ENCODE data around the gene RAPGEF5.

RAPGEF5 gene

GRCh38 chr7:22343612-22344011, 13.3 kb downstream of the RAPGEF5 start:
- DNase-seq = no peak

DNA sequence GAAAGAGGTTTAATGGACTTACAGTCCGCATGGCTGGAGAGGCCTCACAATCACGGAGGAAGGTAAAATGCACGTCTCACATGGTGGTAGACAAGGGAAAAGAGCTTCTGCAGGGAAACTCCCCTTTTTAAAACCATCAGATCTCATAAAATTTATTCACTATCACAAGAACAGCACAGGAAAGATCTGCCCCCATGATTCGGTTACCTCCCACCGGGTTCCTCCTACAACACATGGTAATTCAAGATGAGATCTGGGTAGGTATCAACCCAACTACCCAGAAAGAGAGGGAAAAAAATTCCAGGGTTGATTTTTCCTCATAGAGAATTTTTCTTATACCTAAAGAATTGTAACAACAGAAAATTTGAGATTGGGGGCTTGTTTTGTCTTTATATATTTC, 13.9 kb downstream of the RAPGEF5 start:
- no peak for DNase-seq

- no peak for DNase-seq
Measured at GRCh38 chr7:22339725-22340390, 17.1 kb downstream of the RAPGEF5 start.

GRCh38 chr7:22338877-22339276, 18.1 kb downstream of the RAPGEF5 start:
- no peak for DNase-seq

DNA sequence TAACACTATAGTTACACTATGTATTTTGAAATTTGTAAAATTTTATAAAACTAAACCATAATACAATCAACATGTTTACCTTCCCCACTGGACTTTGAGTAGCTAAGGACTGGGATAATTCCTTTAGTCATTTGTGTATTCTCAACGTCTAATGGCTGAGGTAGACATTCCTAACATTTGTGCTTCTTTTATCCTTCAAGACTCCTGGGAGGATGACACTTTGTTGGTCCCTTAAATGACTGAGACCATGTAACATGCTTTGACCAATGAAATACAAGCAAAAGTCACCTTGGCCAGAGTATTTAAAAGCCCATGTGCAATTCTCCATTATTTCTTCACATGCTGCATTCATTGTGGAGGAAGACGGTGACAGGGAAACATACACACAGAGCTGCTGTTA, 18.5 kb downstream of the RAPGEF5 start:
- no peak for DNase-seq

- no peak for DNase-seq
Measured at GRCh38 chr7:22333680-22334141, 23.2 kb downstream of the RAPGEF5 start.

DNA sequence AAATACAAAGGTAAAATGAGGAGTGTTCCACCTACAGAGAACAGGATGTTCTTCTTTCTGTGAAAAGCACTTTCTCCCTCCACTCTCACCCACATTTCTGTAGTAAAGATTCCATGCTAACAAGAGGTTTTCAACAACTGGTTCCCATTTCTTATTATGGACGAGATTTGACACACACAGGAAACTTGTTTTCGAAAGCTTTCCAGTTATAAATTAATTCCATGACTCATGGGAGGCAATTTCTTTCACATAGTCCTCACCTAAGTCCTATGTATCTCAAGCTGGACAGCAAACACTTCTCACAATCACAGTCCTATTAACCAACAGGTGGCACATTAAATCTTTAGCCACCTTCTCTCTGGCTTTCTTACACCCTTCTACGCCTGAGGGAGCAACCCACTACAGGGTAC, 24.5 kb downstream of the RAPGEF5 start:
- no peak for DNase-seq

- no peak for DNase-seq
Measured at GRCh38 chr7:22331704-22332103, 25.2 kb downstream of the RAPGEF5 start.

GRCh38 chr7:22330903-22331302, 26.1 kb downstream of the RAPGEF5 start:
- DNase-seq = no peak

- no peak for DNase-seq
Measured at GRCh38 chr7:22329816-22330524, 27.0 kb downstream of the RAPGEF5 start.

GRCh38 chr7:22326181-22326580, 30.8 kb downstream of the RAPGEF5 start:
- DNase-seq = no peak

GRCh38 chr7:22325671-22326070, 31.3 kb downstream of the RAPGEF5 start:
- DNase-seq = no peak

- DNase-seq = no peak
Measured at GRCh38 chr7:22323714-22324113, 33.2 kb downstream of the RAPGEF5 start.

GRCh38 chr7:22320416-22320815, 36.5 kb downstream of the RAPGEF5 start:
- no peak for DNase-seq

DNA sequence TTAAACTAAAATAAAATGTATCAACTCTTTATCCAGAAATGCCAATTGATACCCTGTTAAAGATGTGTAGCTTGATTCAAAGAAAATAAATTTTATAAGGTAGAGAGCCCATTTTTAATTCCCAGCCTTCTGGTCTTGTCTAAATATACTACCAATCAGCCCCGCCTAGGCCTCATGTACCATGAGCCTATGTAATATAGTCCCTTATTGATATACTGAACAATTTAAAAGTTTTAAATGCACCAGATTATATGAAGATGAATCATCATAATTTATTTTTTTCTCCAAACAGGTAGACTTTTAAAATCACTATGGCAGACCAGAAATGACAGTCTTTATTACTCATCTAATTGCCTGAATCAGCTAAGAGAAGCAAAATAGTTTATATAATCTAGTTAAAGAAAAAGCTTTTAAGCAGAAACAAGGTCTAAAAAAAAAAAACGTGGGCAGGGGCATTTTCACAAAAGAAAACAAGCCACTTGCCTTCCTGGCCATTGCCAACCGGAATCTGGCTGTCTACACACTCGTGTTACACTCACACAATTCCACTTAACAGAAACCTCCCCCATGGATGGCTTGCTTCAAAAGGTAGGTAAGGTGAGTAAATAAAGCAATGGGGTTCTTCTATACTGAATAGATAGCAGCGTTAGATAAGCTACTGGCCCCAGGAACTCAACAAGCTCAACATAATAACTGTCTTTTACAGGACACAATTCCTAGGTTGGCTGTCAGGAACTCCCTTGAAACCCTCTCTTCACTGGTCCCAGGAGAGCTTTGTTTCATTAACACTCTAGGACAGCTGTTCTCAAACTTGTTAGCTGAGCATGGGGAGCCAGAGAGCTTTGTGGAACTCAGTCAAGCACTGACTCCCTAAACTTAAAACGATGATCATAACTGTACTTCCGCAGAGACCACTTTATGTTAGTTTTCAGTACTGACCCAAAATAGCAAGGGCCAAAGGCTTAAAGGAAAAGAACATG, 37.2 kb downstream of the RAPGEF5 start:
- peak; percentile 65 for DNase-seq

DNA sequence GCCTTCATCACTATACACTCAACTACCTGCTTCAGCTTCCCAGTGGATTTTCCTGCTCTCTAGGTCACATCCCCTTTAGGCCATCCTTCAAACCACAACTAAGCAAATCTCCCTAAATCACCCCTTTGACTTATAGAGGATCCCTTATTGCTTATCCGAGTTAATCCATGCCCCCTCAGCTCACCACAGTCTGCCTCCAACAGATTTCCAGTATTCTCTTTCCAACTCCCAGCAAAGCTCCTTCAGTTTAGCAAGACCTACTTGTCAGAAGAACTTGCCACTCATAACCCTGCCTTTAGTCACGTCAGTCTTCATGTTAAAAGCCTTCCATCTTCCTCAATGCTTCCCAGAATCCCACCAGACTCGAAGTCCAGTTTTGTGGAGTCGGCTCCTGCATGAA, 38.6 kb downstream of the RAPGEF5 start:
- no peak for DNase-seq

- DNase-seq = no peak
Measured at GRCh38 chr7:22317632-22318031, 39.3 kb downstream of the RAPGEF5 start.

- DNase-seq = no peak
Measured at GRCh38 chr7:22316914-22317313, 40.0 kb downstream of the RAPGEF5 start.

GRCh38 chr7:22307816-22308215, 49.1 kb downstream of the RAPGEF5 start:
- no peak for DNase-seq

DNA sequence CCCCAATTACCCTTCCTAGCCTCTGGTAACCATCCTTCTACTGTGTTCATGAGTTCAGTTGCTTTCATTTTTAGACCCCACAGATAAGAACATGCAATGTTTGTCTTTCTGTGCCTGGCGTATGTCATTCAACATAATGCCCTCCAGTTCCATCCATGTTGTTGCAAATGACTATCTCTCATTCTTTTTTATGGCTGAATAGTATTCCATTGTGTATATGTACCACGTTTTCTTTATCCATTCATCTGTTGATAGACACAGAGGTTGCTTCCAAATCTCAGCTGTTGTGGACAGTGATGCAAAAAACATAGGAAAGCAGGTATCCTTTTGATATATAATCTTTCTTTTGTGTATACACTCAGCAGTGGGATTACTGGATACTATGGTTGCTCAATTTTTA, 51.2 kb downstream of the RAPGEF5 start:
- no peak for DNase-seq

- DNase-seq = no peak
Measured at GRCh38 chr7:22302951-22303423, 54.0 kb downstream of the RAPGEF5 start.

- no peak for DNase-seq
Measured at GRCh38 chr7:22302193-22302592, 54.8 kb downstream of the RAPGEF5 start.

DNA sequence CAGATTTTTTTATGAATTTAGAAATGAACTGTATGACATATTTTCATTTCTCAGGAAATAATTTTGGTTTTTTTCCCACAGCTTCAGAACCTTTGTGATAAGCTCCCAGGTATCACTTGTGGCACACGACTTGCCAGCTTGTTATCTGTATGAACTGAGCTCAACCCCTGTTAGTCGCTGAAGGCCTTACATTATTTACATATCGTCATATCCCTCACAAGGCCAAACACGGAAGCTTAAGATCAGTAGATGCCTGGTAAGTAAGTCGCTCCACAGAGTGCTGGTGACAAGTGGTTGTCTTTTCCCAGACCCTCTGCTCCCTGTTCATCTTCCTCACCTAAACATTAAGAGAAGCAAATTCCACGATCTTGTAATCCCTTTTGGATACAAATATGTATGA, 55.2 kb downstream of the RAPGEF5 start:
- DNase-seq = no peak
